ENCODE data around the gene PLA2G4B. TPM values are rescaled to one million over a fixed set of nuclear protein-coding genes. Genes with fewer than 3 reads are reported as not detected.
A peak's percentile ranks its signal among the peaks of the same experiment; 100 is the strongest.

PLA2G4B gene
- total RNA-seq, 1 donor from 2014 or later: 1.8 TPM

- H3K36me3 Mint-ChIP-seq (ENCODE audit: low read depth, unreplicated experiment): peaks cover 16% of the 10 kb centered on the region
- Histone ChIP-seq H3K9me3 (ENCODE audit: insufficient read depth, low read depth, low read length) (no peaks in the 10 kb centered on the region), H3K27me3 (ENCODE audit: insufficient read depth, low read length) (no peaks in the 10 kb centered on the region), H3K27ac (ENCODE audit: low read depth, low read length) (peak overlapping the region; percentile 13), H3K4me1 (ENCODE audit: insufficient read depth, low read length) (peaks cover 15% of the 10 kb centered on the region), H2AFZ (ENCODE audit: low read depth, low read length) (no peak overlapping the region), H3K9ac (ENCODE audit: low read length) (no peak overlapping the region), H3K4me2 (ENCODE audit: low read length) (peak overlapping the region; percentile 20), H3K4me3 (ENCODE audit: insufficient read depth, low read depth, low read length) (no peak overlapping the region), H4K20me1 (ENCODE audit: insufficient read depth, low read length) (peaks cover 40% of the 10 kb centered on the region), H3K36me3 (ENCODE audit: insufficient read depth, low read length) (peaks cover 4% of the 10 kb centered on the region), H3K79me2 (ENCODE audit: insufficient read depth, low read length) (peaks cover 30% of the 10 kb centered on the region)
- no peak overlapping the region for H3K27ac Mint-ChIP-seq (ENCODE audit: unreplicated experiment)
- DNase-seq (ENCODE audit: low read depth): peak; percentile 64
- FAIRE-seq: no peak
- H3K9me3 Mint-ChIP-seq (ENCODE audit: unreplicated experiment): no peaks in the 10 kb centered on the region
- no peak overlapping the region for H3K4me3 Mint-ChIP-seq (ENCODE audit: unreplicated experiment)
- TF ChIP-seq CTCF (IDR thresholded peaks at IDR 0.05; ENCODE audit: insufficient read depth, low read depth, low read length) (no peak), EZH2 (IDR thresholded peaks at IDR 0.05; ENCODE audit: insufficient read depth, low read length) (no peak)
- peaks cover 24% of the 10 kb centered on the region for H3K4me1 Mint-ChIP-seq (ENCODE audit: low read depth, unreplicated experiment)
- no peaks in the 10 kb centered on the region for H3K27me3 Mint-ChIP-seq (ENCODE audit: low read depth, unreplicated experiment)
Observed at GRCh38 chr15:41801850-41802455, 36.7 kb upstream of the PLA2G4B start.

GRCh38 chr15:41804361-41804760, 34.3 kb upstream of the PLA2G4B start:
- H3K27me3 ChIP-seq (ENCODE audit: insufficient read depth, low read length): no peaks in the 10 kb centered on the region
- Mint-ChIP-seq H3K9me3 (ENCODE audit: unreplicated experiment) (no peaks in the 10 kb centered on the region), H3K27ac (ENCODE audit: unreplicated experiment) (peak overlapping the region; percentile 47), H3K27me3 (ENCODE audit: low read depth, unreplicated experiment) (no peaks in the 10 kb centered on the region), H3K4me3 (ENCODE audit: unreplicated experiment) (no peak overlapping the region), H3K36me3 (ENCODE audit: low read depth, unreplicated experiment) (peaks cover 12% of the 10 kb centered on the region), H3K4me1 (ENCODE audit: low read depth, unreplicated experiment) (peaks cover 10% of the 10 kb centered on the region)
- peaks cover 14% of the 10 kb centered on the region for H3K4me1 ChIP-seq (ENCODE audit: insufficient read depth, low read length)
- no peak overlapping the region for H3K4me3 ChIP-seq (ENCODE audit: insufficient read depth, low read depth, low read length)
- no peaks in the 10 kb centered on the region for H3K9me3 ChIP-seq (ENCODE audit: insufficient read depth, low read depth, low read length)
- H3K27ac ChIP-seq (ENCODE audit: low read depth, low read length): no peak overlapping the region
- TF ChIP-seq EZH2 (IDR thresholded peaks at IDR 0.05; ENCODE audit: insufficient read depth, low read length) (no peak), CTCF (IDR thresholded peaks at IDR 0.05; ENCODE audit: insufficient read depth, low read depth, low read length) (no peak)
- H3K36me3 ChIP-seq (ENCODE audit: insufficient read depth, low read length): peaks cover 4% of the 10 kb centered on the region
- DNase-seq (ENCODE audit: low read depth) (no peak), FAIRE-seq (no peak)
- H3K9ac ChIP-seq (ENCODE audit: low read length): no peak overlapping the region
- H3K79me2 ChIP-seq (ENCODE audit: insufficient read depth, low read length): peaks cover 23% of the 10 kb centered on the region
- H3K4me2 ChIP-seq (ENCODE audit: low read length): no peak overlapping the region
- H2AFZ ChIP-seq (ENCODE audit: low read depth, low read length): no peak overlapping the region
- H4K20me1 ChIP-seq (ENCODE audit: insufficient read depth, low read length): peaks cover 37% of the 10 kb centered on the region

GRCh38 chr15:41804916-41805666, 33.6 kb upstream of the PLA2G4B start:
- peaks cover 12% of the 10 kb centered on the region for H3K36me3 Mint-ChIP-seq (ENCODE audit: low read depth, unreplicated experiment)
- H3K4me1 ChIP-seq (ENCODE audit: insufficient read depth, low read length): peaks cover 15% of the 10 kb centered on the region

More at GRCh38 chr15:41804916-41805666, 33.6 kb upstream of the PLA2G4B start:
- no peaks in the 10 kb centered on the region for H3K27me3 ChIP-seq (ENCODE audit: insufficient read depth, low read length)
- no peak overlapping the region for H3K4me3 ChIP-seq (ENCODE audit: insufficient read depth, low read depth, low read length)
- no peaks in the 10 kb centered on the region for H3K27me3 Mint-ChIP-seq (ENCODE audit: low read depth, unreplicated experiment)
- no peaks in the 10 kb centered on the region for H3K9me3 ChIP-seq (ENCODE audit: insufficient read depth, low read depth, low read length)
- H3K36me3 ChIP-seq (ENCODE audit: insufficient read depth, low read length): no peaks in the 10 kb centered on the region
- DNase-seq (ENCODE audit: low read depth) (no peak), FAIRE-seq (no peak)
- H3K4me3 Mint-ChIP-seq (ENCODE audit: unreplicated experiment): no peak overlapping the region
- H3K27ac Mint-ChIP-seq (ENCODE audit: unreplicated experiment): no peak overlapping the region
- peaks cover 23% of the 10 kb centered on the region for H3K79me2 ChIP-seq (ENCODE audit: insufficient read depth, low read length)
- H4K20me1 ChIP-seq (ENCODE audit: insufficient read depth, low read length): peaks cover 39% of the 10 kb centered on the region
- H3K4me1 Mint-ChIP-seq (ENCODE audit: low read depth, unreplicated experiment): peaks cover 4% of the 10 kb centered on the region
- H2AFZ ChIP-seq (ENCODE audit: low read depth, low read length): no peak overlapping the region
- H3K4me2 ChIP-seq (ENCODE audit: low read length): no peak overlapping the region
- no peak for TF ChIP-seq CTCF (IDR thresholded peaks at IDR 0.05; ENCODE audit: insufficient read depth, low read depth, low read length)
- no peak for TF ChIP-seq EZH2 (IDR thresholded peaks at IDR 0.05; ENCODE audit: insufficient read depth, low read length)
- no peak overlapping the region for H3K27ac ChIP-seq (ENCODE audit: low read depth, low read length)
- H3K9me3 Mint-ChIP-seq (ENCODE audit: unreplicated experiment): no peaks in the 10 kb centered on the region
- H3K9ac ChIP-seq (ENCODE audit: low read length): no peak overlapping the region

All from astrocyte (in vitro differentiated cells and primary cell).